ENCODE results near the gene TAL2.

The TAL2 gene

DNA sequence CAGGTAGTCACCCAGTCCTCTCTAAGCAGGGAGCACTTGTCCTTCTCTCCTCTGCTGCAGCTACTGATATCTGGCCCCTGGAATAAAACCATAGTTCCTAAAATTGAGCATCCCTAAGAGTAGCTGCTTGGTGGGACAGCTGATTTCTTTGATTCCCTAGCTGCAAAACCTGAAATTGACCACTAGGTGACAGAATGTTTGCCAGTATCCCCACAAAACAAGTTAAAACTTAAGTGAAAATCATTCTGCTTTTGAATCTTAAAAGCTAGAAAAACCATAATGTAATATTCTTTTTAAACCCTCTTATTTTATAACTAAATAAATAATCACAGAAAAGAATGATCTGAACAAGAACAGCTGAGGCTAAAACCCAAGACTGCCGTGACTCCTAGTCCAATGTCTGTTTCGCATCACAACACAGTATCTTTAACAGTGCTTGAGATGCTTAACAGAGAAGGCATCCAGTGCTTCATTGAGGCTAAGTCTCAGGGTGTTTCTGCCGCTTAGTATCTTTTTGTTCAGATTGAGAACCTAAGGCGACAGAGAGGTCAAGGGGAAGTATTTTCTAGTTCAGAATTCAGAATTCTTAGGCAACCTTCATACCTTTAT lies 24.4 kb upstream of the TAL2 start:
- no peaks in the 10 kb centered on the region for H3K9me3 ChIP-seq
- no peaks in the 10 kb centered on the region for H3K4me1 ChIP-seq
- TF ChIP-seq, protein P1, sequence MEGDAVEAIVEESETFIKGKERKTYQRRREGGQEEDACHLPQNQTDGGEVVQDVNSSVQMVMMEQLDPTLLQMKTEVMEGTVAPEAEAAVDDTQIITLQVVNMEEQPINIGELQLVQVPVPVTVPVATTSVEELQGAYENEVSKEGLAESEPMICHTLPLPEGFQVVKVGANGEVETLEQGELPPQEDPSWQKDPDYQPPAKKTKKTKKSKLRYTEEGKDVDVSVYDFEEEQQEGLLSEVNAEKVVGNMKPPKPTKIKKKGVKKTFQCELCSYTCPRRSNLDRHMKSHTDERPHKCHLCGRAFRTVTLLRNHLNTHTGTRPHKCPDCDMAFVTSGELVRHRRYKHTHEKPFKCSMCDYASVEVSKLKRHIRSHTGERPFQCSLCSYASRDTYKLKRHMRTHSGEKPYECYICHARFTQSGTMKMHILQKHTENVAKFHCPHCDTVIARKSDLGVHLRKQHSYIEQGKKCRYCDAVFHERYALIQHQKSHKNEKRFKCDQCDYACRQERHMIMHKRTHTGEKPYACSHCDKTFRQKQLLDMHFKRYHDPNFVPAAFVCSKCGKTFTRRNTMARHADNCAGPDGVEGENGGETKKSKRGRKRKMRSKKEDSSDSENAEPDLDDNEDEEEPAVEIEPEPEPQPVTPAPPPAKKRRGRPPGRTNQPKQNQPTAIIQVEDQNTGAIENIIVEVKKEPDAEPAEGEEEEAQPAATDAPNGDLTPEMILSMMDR (IDR thresholded peaks at IDR 0.05; ENCODE audit: low read depth, low read length), result peak; percentile 62
- no peak for DNase-seq
- no peak overlapping the region for H3K4me3 ChIP-seq (ENCODE audit: low read depth, low read length)
- no peaks in the 10 kb centered on the region for H3K36me3 ChIP-seq
- no peaks in the 10 kb centered on the region for H3K27me3 ChIP-seq

DNA sequence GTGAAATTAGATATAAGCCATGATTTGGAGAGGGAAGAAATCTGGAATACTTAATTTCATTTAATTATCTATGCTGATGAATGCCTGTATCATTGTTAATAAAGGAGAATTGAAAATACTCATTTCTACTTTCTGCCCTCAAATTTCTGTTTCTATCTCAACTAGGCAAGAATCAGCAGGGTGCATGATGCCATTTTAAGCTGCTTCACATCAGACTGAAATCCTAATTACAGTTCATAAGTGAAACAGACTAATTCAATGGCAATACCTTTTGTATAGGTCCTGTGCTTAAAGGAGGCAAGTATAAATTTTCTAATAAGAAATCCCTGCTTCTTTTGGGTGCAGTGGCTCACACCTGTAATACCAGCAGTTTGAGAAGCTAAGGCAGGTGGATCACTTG lies 22.3 kb upstream of the TAL2 start:
- no peak for DNase-seq

DNA sequence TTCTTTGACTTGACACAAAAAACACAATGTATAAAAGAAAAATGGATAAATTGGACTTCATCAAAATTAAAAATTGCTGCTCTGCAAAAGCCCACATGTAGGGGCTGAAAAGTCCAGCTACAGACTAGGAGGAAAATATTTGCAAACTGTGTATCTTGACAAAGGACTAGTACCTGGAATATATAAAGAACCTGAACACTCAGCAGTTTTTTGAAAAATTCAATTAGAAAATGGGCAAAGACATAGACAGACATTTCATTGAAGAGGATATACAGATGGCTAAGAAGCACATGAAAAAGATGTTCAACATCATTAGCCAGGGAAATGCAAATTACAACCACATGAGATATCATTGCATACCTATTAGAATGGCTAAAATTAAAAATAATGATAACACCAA lies 18.5 kb upstream of the TAL2 start:
- TF ChIP-seq, protein P1 (IDR thresholded peaks at IDR 0.05; ENCODE audit: low read depth, low read length), result no peak
- DNase-seq, result no peak
- no peaks in the 10 kb centered on the region for H3K27me3 ChIP-seq
- H3K36me3 ChIP-seq, result no peaks in the 10 kb centered on the region
- H3K9me3 ChIP-seq, result no peaks in the 10 kb centered on the region
- H3K4me3 ChIP-seq (ENCODE audit: low read depth, low read length), result no peak overlapping the region
- H3K4me1 ChIP-seq, result peaks cover 12% of the 10 kb centered on the region

More for the DNA sequence above, 22.3 kb upstream of the TAL2 start:
- no peaks in the 10 kb centered on the region for H3K36me3 ChIP-seq
- TF ChIP-seq, protein P1 (IDR thresholded peaks at IDR 0.05; ENCODE audit: low read depth, low read length), result no peak
- no peaks in the 10 kb centered on the region for H3K4me1 ChIP-seq
- no peaks in the 10 kb centered on the region for H3K9me3 ChIP-seq
- no peaks in the 10 kb centered on the region for H3K27me3 ChIP-seq
- no peak overlapping the region for H3K4me3 ChIP-seq (ENCODE audit: low read depth, low read length)

DNA sequence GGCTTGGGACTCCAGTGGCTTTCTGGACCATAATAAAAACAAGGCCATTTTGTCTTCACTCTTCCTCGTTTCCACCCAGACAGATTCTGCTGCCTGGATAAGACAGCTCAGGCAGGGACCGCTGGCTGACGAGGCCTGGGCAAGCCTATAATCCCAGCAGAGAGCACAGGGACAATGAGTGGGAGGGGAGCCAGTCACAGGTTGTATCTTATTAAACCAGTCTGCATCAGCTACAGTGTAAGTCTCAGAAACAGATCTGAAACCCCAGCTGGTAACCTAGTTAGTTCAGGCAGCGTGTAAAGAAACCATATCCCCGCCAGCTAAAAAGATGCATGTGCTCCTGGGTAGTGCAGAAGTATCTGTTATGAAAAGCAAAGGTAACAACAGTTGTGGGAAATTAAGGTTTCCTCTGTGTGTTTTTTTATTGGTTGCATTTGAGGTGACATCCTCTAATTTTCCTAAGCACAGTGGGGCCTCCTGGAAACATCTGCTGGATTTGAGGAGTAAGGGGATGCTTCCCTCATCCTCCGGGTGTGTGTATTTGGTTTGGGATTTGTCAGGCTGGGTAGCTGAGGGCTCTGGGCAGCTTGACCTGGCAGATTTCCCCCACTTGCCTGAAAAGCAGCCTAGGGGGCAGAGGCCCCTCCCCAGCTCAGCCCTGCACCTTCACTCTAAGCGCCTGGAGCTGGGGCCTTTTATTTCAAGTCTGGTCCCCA lies 15.2 kb upstream of the TAL2 start:
- no peaks in the 10 kb centered on the region for H3K9me3 ChIP-seq
- H3K4me1 ChIP-seq, result peaks cover 12% of the 10 kb centered on the region
- H3K27me3 ChIP-seq, result no peaks in the 10 kb centered on the region
- peak overlapping the region; percentile 5; the same call in 1 of the 2 replicates for H3K4me3 ChIP-seq (ENCODE audit: low read depth, low read length)
- TF ChIP-seq, protein P1 (IDR thresholded peaks at IDR 0.05; ENCODE audit: low read depth, low read length), result no peak
- DNase-seq, result peak; percentile 59
- H3K36me3 ChIP-seq, result no peaks in the 10 kb centered on the region

DNA sequence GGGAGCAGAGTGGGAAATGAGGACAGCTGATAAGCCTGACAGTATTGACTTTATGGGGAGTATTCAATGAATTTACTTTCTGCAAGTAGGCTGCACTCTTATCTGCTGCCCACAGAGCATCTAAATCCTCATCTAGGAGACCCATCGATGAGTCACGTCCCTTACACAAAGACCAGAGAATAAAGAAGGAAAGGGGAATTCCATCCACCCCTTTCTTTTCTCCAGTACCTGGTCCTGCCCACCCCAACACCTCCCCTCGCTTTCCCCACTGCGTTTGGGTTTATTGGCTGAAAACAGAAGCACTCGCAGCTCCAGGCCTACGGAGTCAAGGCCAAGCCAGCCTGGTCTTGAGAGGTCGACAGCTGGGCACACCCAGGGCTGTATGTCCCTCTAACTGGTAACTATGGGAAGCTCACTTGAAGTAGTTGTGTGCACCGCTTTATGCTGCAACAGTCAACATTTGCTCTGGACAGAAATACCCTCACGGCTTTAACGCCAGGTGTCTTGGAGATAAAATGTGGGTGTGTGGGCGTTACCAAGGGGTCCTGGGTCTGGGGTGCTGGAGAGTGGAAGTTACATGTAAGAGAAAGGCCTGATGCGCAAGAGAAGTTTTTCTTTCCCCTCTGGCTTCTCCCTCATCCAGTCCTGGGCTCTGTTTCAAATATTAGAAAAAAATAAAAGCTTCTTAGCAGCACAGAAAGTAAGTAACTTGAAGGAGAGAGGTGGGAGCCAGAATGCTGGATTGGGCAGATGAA lies 14.5 kb upstream of the TAL2 start:
- TF ChIP-seq, protein P1 (IDR thresholded peaks at IDR 0.05; ENCODE audit: low read depth, low read length), result no peak
- peak overlapping the region; percentile 5; the same call in 1 of the 2 replicates for H3K4me3 ChIP-seq (ENCODE audit: low read depth, low read length)
- H3K36me3 ChIP-seq, result no peaks in the 10 kb centered on the region
- no peaks in the 10 kb centered on the region for H3K27me3 ChIP-seq
- no peaks in the 10 kb centered on the region for H3K9me3 ChIP-seq
- H3K4me1 ChIP-seq, result peaks cover 12% of the 10 kb centered on the region
- DNase-seq, result peak; percentile 25
